Endothelial cell of umbilical vein (primary cell): ENCODE results near the gene ISLR. TPM values are rescaled to one million over a fixed set of nuclear protein-coding genes. Genes with fewer than 3 reads are reported as not detected.

Experiments used
- BruUV-seq: library from RNA; stranded (reverse); fragments of 400-500 nt; replicated peaks from 2 replicates; lab custom pipeline; 2021; lab: Mats Ljungman, UMichigan
- CTCF ChIA-PET: fragments of 300-600, 350-600 bp; sonication (Branson Sonifier 250); formaldehyde crosslinking; loops from one replicate; lab custom pipeline; 2021; ENCODE audit warnings: antibody characterized with exemption, inconsistent platforms; lab: Charles Lee
- POLR2A ChIA-PET: fragments of 300-600, 350-600 bp; sonication (Branson Sonifier 250); formaldehyde crosslinking; loops from one replicate; lab custom pipeline; 2021; ENCODE audit warnings: antibody characterized with exemption, inconsistent platforms; lab: Charles Lee
- DNase-seq: peaks from one replicate; pipeline ENCODE4 v3.0.0-alpha.2; 2011; ENCODE audit warnings: low read depth, low spot score
- FAIRE-seq: peaks from 2 replicates; lab custom pipeline; 2011; peaks lifted over from hg19 to GRCh38; lab: Jason Lieb, UNC
- H2AFZ ChIP-seq: 2 replicates; pipeline ENCODE4 v1.6.0; 2012; ENCODE audit warnings: low read depth, low read length, control low read depth, inconsistent platforms
- H3K27ac ChIP-seq: 2 replicates; pipeline ENCODE4 v1.5.1; 2011; ENCODE audit warnings: low read depth, mild to moderate bottlenecking, control low read depth, low read length, moderate library complexity; ENCODE audit not compliant: insufficient read depth
- H3K27me3 ChIP-seq, 2 experiments: 2 replicates each; pipeline versions ENCODE4 v1.6.0 to v1.6.1; 2011; ENCODE audit warnings: low read length in 2 of 2, mixed read lengths in 1 of 2; ENCODE audit not compliant: control insufficient read depth in 2 of 2, insufficient read depth in 2 of 2
- H3K36me3 ChIP-seq, 2 experiments: 2 replicates in 1 of 2; 3 replicates in 1 of 2; pipeline ENCODE4 v1.5.1; 2011; ENCODE audit warnings: low read length in 2 of 2, mild to moderate bottlenecking in 1 of 2, moderate library complexity in 1 of 2; ENCODE audit not compliant: control insufficient read depth in 2 of 2, insufficient read depth in 2 of 2; ENCODE audit errors: extremely low read depth in 1 of 2
- H3K4me1 ChIP-seq: 3 replicates; pipeline ENCODE4 v1.5.1; 2011; ENCODE audit warnings: mild to moderate bottlenecking, low read length; ENCODE audit not compliant: control insufficient read depth, insufficient read depth; ENCODE audit errors: extremely low read depth
- H3K4me2 ChIP-seq: 2 replicates; pipeline ENCODE4 v1.6.1; 2011; ENCODE audit warnings: low read length, control low read depth, mixed read lengths; ENCODE audit not compliant: insufficient read depth
- H3K4me3 ChIP-seq, 3 experiments: fragments of 200-600 bp in 1 of 3; sonication (generic), shearing (Covaris generic) in 1 of 3; replicated peaks in 1 of 3; 2 replicates each; pipeline ENCODE4 v1.5.1; 2011 to 2016; ENCODE audit warnings: control low read depth in 3 of 3, low read length in 3 of 3, mild to moderate bottlenecking in 2 of 3, inconsistent platforms in 1 of 3, low read depth in 1 of 3, moderate library complexity in 1 of 3; ENCODE audit not compliant: insufficient read depth in 1 of 3
- H3K79me2 ChIP-seq: 2 replicates; pipeline ENCODE4 v1.6.0; 2012; ENCODE audit warnings: low read length, inconsistent platforms; ENCODE audit not compliant: control insufficient read depth, insufficient read depth
- H3K9ac ChIP-seq: replicated peaks from 2 replicates; pipeline ENCODE3; 2011; ENCODE audit warnings: low read length, control low read depth; ENCODE audit not compliant: insufficient read depth; ENCODE audit errors: extremely low read depth
- H3K9me1 ChIP-seq: replicated peaks from 3 replicates; pipeline ENCODE4 v1.6.0; 2011; ENCODE audit warnings: mild to moderate bottlenecking, low read length; ENCODE audit not compliant: control insufficient read depth, insufficient read depth; ENCODE audit errors: extremely low read depth
- H3K9me3 ChIP-seq: replicated peaks from 2 replicates; pipeline ENCODE4 v1.5.1; 2012; ENCODE audit warnings: low read length, inconsistent platforms; ENCODE audit not compliant: control insufficient read depth, insufficient read depth
- H4K20me1 ChIP-seq: replicated peaks from 2 replicates; pipeline ENCODE3; 2011; ENCODE audit warnings: mild to moderate bottlenecking, low read length; ENCODE audit not compliant: control insufficient read depth, insufficient read depth; ENCODE audit errors: extremely low read depth
- CTCF ChIP-seq, 2 donors: IDR thresholded peaks; 1 replicate in 1 of 2; 2 replicates in 1 of 2; pipeline ENCODE4 v1.5.1; 2011; ENCODE audit warnings: low read length in 2 of 2, mild to moderate bottlenecking in 2 of 2, moderate library complexity in 2 of 2, control low read depth in 1 of 2, inconsistent platforms in 1 of 2, low read depth in 1 of 2; ENCODE audit not compliant: insufficient read depth in 1 of 2; ENCODE audit errors: extremely low read depth in 1 of 2
- EZH2 ChIP-seq: IDR thresholded peaks from 2 replicates; pipeline ENCODE4 v1.6.1; 2012; ENCODE audit warnings: borderline replicate concordance, low read depth, mild to moderate bottlenecking, moderate library complexity, low read length, inconsistent platforms; ENCODE audit not compliant: severe bottlenecking
- dilution Hi-C: fragments of 300-500 bp; cut with MboI; formaldehyde crosslinking; loops from one replicate; pipeline ENCODE4 v1.15.0; 2019; ENCODE audit warnings: low sequenced_read_pairs; ENCODE audit not compliant: extremely low pct_ligation_motif_present
- intact Hi-C: fragments of 100-400 bp; cut with micrococcal nuclease; formaldehyde crosslinking; loops from one replicate; pipeline ENCODE4 v1.10.0; 2022
- polyA plus RNA-seq, 4 experiments: library from polyadenylated mRNA; depleted of rRNA in 3 of 4; stranded (reverse) in 3 of 4; unstranded in 1 of 4; fragments of >200 nt; gene quantifications; 2 replicates each; pipeline versions ENCODE4 v1.2.1 to v1.2.3, GENCODE V29; 2011 to 2012; ENCODE audit warnings: missing spikeins in 1 of 4
- total RNA-seq: library from RNA; stranded (reverse); gene quantifications from 2 replicates; pipeline ENCODE4 v1.2.3, GENCODE V29; 2021

The ISLR gene
- total and polyA plus RNA-seq, 2 donors (not counting 3 experiments of a cell fraction or from before 2014, with no cell fraction given): not detected

- Histone ChIP-seq H3K9me3 (no peaks in the 10 kb centered on the region), H3K4me1 (peaks cover 4% of the 10 kb centered on the region), H3K4me3 (peak overlapping the region in 1 of 3 experiments; percentile 14), H4K20me1 (no peaks in the 10 kb centered on the region), H3K36me3 (no peaks in the 10 kb centered on the region), H3K27ac (no peak overlapping the region), H3K79me2 (no peaks in the 10 kb centered on the region), H3K9ac (no peak overlapping the region), H3K4me2 (no peak overlapping the region), H3K27me3 (peaks cover 56 to 71% of the 10 kb centered on the region in 2 experiments), H3K9me1 (no peaks in the 10 kb centered on the region), H2AFZ (no peak overlapping the region)
- TF ChIP-seq CTCF (IDR thresholded peaks at IDR 0.05; ENCODE audit: extremely low read depth in 1 of 2, insufficient read depth in 1 of 2, low read depth in 1 of 2, low read length in 2 of 2): peak; percentile 95 to 100
- TF ChIP-seq EZH2: no peak
- FAIRE-seq: peak; percentile 65
- BruUV-seq: no TSS peak
- ChIA-PET CTCF (interaction anchor here (1.0 to 3.7 kb wide), 11 partner anchors 11 to 195 kb away, joined by 3 to 115 read pairs (median 11); no protein-coding TSS in a partner anchor), POLR2A (no interaction called here)
- dilution Hi-C loops (no loop called here), intact Hi-C loops (loop anchor here (2.0 kb wide), 1 partner anchor 175 kb away; no protein-coding TSS in a partner anchor)
- peak; percentile 75 for DNase-seq
Measured at GRCh38 chr15:74127255-74127953, 46.1 kb upstream of the ISLR start.
